BJ (cell line): Measurements from ENCODE around the gene TGIF2. TPM values are rescaled to one million over a fixed set of nuclear protein-coding genes. Genes with fewer than 3 reads are reported as not detected.

Experiments
- CTCF ChIA-PET: fragments of 350-600 bp; formaldehyde crosslinking; extraction: SDS; loops from one replicate; lab custom pipeline; 2021; ENCODE audit warnings: antibody characterized with exemption, inconsistent platforms; lab: Yijun Ruan, JAX
- POLR2A ChIA-PET: fragments of 300-600 bp; sonication (Branson Sonifier 250); formaldehyde crosslinking; extraction: SDS; loops from one replicate; lab custom pipeline; 2021; ENCODE audit warnings: antibody characterized with exemption; lab: Charles Lee
- DNase-seq: peaks from one replicate; pipeline ENCODE4 v3.0.0-alpha.2; 2011; ENCODE audit warnings: low read depth
- H3K27me3 ChIP-seq: 2 replicates; pipeline ENCODE4 v1.6.0; 2011; ENCODE audit warnings: low read length; ENCODE audit not compliant: control insufficient read depth, insufficient read depth
- H3K36me3 ChIP-seq: 2 replicates; pipeline ENCODE4 v1.5.1; 2011; ENCODE audit warnings: low read length; ENCODE audit not compliant: control insufficient read depth, insufficient read depth
- H3K4me3 ChIP-seq: 2 replicates; pipeline ENCODE4 v1.5.1; 2011; ENCODE audit warnings: low read depth, mild to moderate bottlenecking, control low read depth, low read length
- polyA plus RNA-seq: library from polyadenylated mRNA; depleted of rRNA; stranded (reverse); fragments of >200 nt; gene quantifications from 2 replicates; pipeline ENCODE4 v1.2.3, GENCODE V29; 2011
- TF ChIP-seq, protein P1 (sequence below): IDR thresholded peaks from 2 replicates; pipeline ENCODE4 v1.5.1; 2011; ENCODE audit warnings: low read depth, mild to moderate bottlenecking, control low read depth, inconsistent platforms, low read length, moderate library complexity; ENCODE audit not compliant: insufficient read depth

The TGIF2 gene
- polyA plus RNA-seq, 1 experiment, result 10.8 TPM

DNA sequence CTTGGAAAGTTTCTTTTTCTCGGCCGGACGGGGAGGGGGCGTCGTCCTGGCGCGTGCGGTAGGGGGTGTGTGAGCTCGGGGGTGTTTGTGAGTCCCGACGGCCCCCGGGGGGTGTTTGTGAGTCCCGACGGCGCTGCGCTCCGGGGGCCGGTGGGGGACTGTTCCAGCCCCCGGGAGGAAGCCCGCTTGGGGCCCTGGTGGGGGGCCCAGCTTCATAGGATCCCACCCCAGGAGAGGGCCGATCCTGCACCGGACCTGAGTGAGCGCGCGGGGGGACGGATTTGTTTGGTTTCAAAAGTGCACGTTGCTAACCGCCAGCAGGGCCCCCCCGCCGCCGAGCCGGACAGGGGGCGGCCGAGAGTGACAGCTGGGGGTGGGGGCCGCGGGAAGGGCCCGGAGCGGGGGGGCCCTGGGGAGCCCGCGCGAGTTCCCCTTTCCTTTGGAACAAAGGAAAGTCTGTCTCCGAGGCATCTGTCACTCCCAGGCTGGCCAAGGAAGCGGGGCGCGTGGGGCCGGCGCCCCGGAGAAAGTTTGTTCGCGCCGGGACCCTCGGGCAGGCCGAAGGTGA, 485 bp downstream of the TGIF2 start:
- DNase-seq, result no peak
- ChIA-PET CTCF (interaction anchor here (1.1 to 2.1 kb wide), 5 partner anchors 17 to 346 kb away, joined by 3 to 7 read pairs (median 4); no protein-coding TSS in a partner anchor), POLR2A (no interaction called here)
- TF ChIP-seq, protein P1, sequence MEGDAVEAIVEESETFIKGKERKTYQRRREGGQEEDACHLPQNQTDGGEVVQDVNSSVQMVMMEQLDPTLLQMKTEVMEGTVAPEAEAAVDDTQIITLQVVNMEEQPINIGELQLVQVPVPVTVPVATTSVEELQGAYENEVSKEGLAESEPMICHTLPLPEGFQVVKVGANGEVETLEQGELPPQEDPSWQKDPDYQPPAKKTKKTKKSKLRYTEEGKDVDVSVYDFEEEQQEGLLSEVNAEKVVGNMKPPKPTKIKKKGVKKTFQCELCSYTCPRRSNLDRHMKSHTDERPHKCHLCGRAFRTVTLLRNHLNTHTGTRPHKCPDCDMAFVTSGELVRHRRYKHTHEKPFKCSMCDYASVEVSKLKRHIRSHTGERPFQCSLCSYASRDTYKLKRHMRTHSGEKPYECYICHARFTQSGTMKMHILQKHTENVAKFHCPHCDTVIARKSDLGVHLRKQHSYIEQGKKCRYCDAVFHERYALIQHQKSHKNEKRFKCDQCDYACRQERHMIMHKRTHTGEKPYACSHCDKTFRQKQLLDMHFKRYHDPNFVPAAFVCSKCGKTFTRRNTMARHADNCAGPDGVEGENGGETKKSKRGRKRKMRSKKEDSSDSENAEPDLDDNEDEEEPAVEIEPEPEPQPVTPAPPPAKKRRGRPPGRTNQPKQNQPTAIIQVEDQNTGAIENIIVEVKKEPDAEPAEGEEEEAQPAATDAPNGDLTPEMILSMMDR, result no peak
- Histone ChIP-seq H3K27me3 (no peaks in the 10 kb centered on the region), H3K4me3 (peak overlapping the region; percentile 85), H3K36me3 (peaks cover 4% of the 10 kb centered on the region)

DNA sequence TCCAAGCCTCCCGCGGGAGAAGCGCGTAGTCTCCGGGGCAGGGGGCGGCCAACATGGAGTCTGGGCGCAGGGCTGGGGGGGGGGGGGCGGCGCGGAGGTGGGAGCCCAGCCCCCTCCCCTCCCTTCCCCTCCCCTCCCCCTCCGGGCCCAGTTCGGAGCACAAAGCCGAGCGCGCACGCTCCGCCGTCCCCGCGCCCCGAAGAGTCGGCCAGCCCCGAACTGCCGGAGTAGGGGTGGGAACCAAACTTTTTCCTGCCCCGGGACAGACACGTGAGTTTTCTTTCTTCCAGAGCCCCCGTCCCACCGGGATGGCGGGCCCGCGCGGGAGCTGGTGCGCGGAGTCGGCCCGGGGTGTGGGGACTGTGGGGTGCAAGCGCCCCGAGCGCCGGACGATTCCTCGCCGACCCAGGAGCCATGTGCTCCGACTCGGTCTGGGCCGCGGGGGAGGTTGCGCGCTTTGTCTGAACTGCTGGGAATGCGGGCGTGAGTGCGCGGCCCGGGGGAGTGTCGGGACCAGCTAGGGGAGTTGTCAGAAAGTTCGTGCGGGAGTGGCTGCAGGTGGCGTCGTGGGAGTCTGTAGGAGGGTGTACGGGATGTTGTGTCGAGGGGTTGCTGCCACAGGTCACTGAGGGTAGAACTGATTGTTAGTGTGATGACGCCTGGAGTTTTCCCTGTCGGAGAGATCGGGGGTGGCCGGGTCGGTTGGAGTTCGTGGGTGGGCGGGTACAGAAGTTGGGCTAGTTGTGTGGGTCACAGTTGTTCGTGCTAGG, 1.2 kb downstream of the TGIF2 start:
- ChIA-PET CTCF (interaction anchor here (1.1 to 2.1 kb wide), 6 partner anchors 12 to 345 kb away, joined by 3 to 7 read pairs (median 4); no protein-coding TSS in a partner anchor), POLR2A (no interaction called here)
- no peaks in the 10 kb centered on the region for H3K27me3 ChIP-seq
- DNase-seq, result no peak
- peak overlapping the region; percentile 85 for H3K4me3 ChIP-seq
- peaks cover 4% of the 10 kb centered on the region for H3K36me3 ChIP-seq
- TF ChIP-seq, protein P1, result 0 out of 2 replicates have a peak, but pooled peaks have one; percentile 3

DNA sequence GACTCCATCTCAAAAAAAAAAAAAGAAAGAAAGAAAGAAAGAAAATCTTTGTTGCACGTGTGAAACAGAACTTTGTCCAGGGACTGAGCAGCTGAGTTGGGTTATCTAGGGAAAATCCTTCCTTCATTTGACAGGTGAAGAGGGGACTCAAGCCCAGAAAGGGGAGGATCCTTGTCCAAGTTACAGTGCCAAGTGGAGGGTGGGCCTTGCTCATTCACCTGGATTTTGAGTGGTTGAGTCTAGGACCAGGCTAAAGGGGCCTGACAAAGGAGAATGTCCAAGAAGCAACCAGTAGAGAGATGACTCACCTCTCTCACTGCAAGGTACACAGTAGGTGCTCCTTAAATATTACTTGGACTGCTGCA, 2.7 kb downstream of the TGIF2 start:
- Histone ChIP-seq H3K27me3 (no peaks in the 10 kb centered on the region), H3K4me3 (no peak overlapping the region), H3K36me3 (peaks cover 12% of the 10 kb centered on the region)
- ChIA-PET POLR2A (interaction anchor here (0.6 kb wide), 1 partner anchor 115 kb away, joined by 3 read pairs; no protein-coding TSS in a partner anchor), CTCF (interaction anchor here (0.7 to 1.2 kb wide), 3 partner anchors 11 to 312 kb away, joined by 3 to 4 read pairs (median 3); no protein-coding TSS in a partner anchor)
- DNase-seq, result no peak
- TF ChIP-seq, protein P1, result no peak

DNA sequence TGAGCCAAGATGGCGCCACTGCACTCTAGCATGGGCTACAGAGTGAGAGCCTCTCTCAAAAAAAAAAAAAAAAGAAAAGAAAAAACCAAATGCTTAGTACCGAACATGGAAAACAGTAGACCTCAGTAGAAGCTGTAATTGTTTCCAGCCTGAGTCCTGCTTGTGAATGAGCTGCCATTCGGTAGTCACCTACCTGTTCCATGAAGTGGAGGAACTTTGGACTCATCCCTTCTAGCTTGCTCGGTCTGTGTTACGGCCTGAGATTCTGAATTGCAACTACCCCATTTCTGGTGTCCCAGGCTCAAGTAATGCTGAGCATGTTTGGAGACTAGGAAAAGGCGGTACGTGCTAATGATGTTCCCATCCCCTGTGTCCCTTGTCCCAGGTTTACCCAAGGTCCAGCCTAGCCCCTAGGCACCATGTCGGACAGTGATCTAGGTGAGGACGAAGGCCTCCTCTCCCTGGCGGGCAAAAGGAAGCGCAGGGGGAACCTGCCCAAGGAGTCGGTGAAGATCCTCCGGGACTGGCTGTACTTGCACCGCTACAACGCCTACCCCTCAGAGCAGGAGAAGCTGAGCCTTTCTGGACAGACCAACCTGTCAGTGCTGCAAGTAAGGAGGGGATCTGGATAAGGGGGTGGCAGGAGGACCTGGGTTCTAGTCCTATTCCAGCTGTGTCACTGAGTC, 5.1 kb downstream of the TGIF2 start:
- no peak overlapping the region for H3K4me3 ChIP-seq
- H3K27me3 ChIP-seq, result no peaks in the 10 kb centered on the region
- POLR2A ChIA-PET, result no interaction called here
- TF ChIP-seq, protein P1, result no peak
- H3K36me3 ChIP-seq, result peaks cover 16% of the 10 kb centered on the region
- CTCF ChIA-PET, result no interaction called here
- no peak for DNase-seq
